ENCODE measurements around the gene JPT1. TPM values are rescaled to one million over a fixed set of nuclear protein-coding genes. Genes with fewer than 3 reads are reported as not detected.
A peak's percentile ranks its signal among the peaks of the same experiment; 100 is the strongest.

JPT1 gene
- total RNA-seq, 1 donor from 2014 or later: 171 TPM

- DNase-seq (ENCODE audit: low read depth): no peak
These were observed 48.9 kb downstream of the JPT1 start for GRCh38 chr17:75105126-75106080.

GRCh38 chr17:75103601-75104554, 50.4 kb downstream of the JPT1 start:
- no peak for DNase-seq (ENCODE audit: low read depth)

- DNase-seq (ENCODE audit: low read depth): no peak
These were observed 51.9 kb downstream of the JPT1 start for GRCh38 chr17:75102385-75102821.

GRCh38 chr17:75099881-75100595, 54.3 kb downstream of the JPT1 start:
- no peak for DNase-seq (ENCODE audit: low read depth)

GRCh38 chr17:75098861-75099260, 55.5 kb downstream of the JPT1 start:
- DNase-seq (ENCODE audit: low read depth): no peak

- DNase-seq (ENCODE audit: low read depth): no peak
These were observed 56.4 kb downstream of the JPT1 start for GRCh38 chr17:75097865-75098264.

- peak; percentile 96 for DNase-seq (ENCODE audit: low read depth)
These were observed 58.2 kb downstream of the JPT1 start for GRCh38 chr17:75096082-75096625.

GRCh38 chr17:75094871-75095399, 59.4 kb downstream of the JPT1 start:
- no peak for DNase-seq (ENCODE audit: low read depth)

- no peak for DNase-seq (ENCODE audit: low read depth)
These were observed 60.7 kb downstream of the JPT1 start for GRCh38 chr17:75093548-75094158.

GRCh38 chr17:75091855-75092327, 62.4 kb downstream of the JPT1 start:
- DNase-seq (ENCODE audit: low read depth): no peak

GRCh38 chr17:75090871-75091854, 63.1 kb downstream of the JPT1 start:
- no peak for DNase-seq (ENCODE audit: low read depth)

GRCh38 chr17:75088465-75089417, 65.6 kb downstream of the JPT1 start:
- DNase-seq (ENCODE audit: low read depth): peak; percentile 68

GRCh38 chr17:75087558-75088453, 66.5 kb downstream of the JPT1 start, which contains the start of gene SLC16A5:
SLC16A5 (plus strand) TSS chr17:75087954; CDS start chr17:75093637, 5,683 bp downstream.
- peak; percentile 86 for DNase-seq (ENCODE audit: low read depth)

- DNase-seq (ENCODE audit: low read depth): no peak
These were observed 67.1 kb downstream of the JPT1 start for GRCh38 chr17:75087182-75087557.

GRCh38 chr17:75086496-75087181, 67.7 kb downstream of the JPT1 start:
- no peak for DNase-seq (ENCODE audit: low read depth)
